Measurements from ENCODE around the gene INPP5F.
"Not testable (repeated sequence)": the region's sequence is repeated elsewhere in the genome, so short reads cannot be mapped to it uniquely, and the experiment has no call there.

Gene INPP5F

DNA sequence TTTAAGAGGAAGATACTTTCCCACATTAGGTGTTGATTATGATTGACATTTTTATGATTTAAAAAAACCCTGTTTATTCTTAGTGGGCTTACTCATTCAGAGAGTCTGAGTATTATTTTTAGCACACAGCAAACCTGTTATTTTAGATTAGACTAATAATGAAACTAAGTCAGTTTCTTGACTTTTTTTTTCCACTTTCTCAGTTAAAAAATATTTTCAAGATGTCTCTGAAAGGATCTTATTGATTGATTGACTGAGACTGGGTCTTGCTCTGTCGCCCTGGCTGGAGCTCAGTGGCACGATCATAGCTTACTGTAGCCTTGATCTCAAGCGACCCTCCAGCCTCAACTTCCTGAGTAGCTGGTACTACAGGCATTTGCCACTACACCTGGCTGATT is 20.4 kb upstream of the INPP5F start:
- no peak for DNase-seq (ENCODE audit: low spot score)

DNA sequence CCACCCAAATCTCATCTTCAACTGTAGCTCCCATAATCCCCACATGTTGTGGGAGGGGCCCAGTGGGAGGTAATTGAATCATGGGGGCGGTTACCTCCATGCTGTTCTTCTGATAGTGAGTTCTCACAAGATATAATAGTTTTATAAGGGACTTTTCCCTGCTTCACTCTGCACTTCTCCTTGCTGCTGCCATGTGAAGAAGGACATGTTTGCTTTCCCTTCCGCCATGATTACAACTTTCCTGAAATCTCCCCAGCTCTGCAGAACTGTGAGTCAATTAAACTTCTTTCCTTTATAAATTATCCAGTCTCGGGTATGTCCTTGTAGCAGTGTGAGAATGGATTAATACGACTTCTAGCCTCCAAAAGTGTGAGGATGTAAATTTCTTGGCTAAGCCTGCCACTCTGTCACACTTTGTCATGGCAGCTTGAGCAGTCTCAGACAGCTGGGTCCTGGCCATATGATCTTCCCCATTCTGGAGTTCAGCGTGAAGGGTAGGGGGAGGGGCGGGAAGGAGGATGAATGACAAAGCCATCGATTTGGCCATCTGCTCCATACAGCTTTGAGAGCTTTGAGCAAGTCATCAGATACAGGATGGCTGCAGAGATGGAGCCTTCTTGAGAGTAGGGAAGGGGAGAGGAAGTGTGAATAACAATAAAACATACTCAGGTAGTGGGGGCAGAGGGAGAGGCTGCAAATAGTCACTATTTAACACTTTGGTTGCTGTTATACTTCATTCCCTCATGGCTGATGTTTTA is 19.1 kb upstream of the INPP5F start:
- DNase-seq (ENCODE audit: low spot score): no peak

DNA sequence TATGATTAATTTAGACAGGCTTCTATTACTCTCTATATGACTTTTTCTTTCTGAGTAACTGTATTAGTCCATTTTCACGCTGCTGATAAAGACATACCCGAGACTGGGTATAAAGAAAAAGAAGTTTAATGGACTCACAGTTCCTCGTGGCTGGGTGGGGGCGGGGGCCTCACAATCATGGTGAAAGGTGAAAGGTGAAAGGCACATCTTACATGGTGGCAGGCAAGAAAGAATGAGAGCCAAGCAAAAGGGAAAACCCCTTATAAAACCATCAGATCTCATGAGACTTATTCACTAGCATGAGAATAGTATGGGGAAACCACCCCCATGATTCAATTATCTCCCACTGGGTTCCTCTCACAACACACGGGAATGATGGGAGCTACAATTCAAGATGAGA is 18.5 kb upstream of the INPP5F start:
- not testable (repeated sequence) for DNase-seq (ENCODE audit: low spot score)

DNA sequence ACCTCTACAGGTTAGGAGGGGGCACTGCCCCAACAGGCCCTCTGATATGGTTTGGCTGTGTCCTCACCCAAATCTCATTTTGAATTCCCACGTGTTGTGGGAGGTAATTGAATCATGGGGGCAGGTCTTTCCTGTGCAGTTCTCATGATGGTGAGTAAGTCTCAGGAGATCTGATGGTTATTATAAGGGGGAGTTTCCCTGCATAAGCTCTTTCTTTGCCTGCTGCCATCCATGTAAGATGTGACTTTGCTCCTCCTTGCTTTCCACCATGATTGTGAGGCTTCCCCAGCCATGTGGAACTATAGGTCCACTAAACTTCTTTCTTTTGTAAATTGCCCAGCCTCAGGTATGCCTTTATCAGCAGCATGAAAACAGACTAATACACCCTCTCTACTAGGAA is 14.9 kb upstream of the INPP5F start:
- DNase-seq (ENCODE audit: low spot score): not testable (repeated sequence)

DNA sequence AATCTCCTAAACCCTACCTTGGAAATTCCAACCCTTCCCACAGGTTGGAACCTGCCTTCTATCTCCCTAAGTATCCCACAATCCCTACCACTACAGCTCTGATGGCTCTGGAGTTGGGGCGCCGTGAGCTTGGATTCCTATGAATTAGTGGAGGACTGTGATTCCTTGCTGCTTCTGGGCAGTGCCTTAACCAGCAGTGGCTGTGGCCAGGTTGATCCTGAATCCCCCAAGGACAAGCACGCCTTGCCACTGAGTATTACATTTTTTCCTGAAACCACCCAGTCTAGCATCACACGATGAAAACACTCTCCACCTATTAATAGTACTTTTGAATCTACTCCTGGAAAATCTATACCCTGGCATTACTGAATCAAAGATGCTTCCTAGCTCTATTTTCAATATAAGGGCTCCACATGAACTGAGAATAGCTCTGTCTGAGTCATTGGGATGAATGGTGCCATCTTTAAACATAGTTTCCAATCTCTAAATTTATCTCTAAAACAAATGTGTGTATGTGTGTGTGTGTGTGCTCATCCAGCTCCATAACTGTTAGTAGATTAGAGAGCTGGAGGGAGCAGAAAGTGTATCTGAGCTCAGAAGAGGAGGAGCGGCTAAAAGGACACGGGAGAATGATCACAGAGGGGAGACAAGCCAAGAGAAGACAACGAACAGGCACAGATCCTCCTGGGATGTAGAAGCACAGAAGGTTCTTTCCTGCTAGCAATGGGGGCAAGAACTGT is 11.9 kb upstream of the INPP5F start:
- no peak for DNase-seq (ENCODE audit: low spot score)

DNA sequence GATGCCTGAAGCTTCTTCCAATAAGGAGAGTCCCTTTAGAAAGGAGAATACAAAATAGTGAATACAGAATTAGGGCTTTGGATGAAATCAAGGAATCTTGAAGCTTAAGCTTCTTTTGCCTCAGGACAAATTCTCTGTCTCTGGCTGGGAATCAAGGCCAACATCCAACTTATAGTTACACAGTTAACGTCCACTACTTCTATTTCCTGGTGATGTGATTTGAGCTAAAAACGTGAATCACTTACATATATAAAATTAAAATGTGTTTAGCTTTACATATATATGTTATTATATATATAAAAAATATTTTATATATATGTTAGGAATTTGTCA is 11.4 kb upstream of the INPP5F start:
- DNase-seq (ENCODE audit: low spot score): no peak

DNA sequence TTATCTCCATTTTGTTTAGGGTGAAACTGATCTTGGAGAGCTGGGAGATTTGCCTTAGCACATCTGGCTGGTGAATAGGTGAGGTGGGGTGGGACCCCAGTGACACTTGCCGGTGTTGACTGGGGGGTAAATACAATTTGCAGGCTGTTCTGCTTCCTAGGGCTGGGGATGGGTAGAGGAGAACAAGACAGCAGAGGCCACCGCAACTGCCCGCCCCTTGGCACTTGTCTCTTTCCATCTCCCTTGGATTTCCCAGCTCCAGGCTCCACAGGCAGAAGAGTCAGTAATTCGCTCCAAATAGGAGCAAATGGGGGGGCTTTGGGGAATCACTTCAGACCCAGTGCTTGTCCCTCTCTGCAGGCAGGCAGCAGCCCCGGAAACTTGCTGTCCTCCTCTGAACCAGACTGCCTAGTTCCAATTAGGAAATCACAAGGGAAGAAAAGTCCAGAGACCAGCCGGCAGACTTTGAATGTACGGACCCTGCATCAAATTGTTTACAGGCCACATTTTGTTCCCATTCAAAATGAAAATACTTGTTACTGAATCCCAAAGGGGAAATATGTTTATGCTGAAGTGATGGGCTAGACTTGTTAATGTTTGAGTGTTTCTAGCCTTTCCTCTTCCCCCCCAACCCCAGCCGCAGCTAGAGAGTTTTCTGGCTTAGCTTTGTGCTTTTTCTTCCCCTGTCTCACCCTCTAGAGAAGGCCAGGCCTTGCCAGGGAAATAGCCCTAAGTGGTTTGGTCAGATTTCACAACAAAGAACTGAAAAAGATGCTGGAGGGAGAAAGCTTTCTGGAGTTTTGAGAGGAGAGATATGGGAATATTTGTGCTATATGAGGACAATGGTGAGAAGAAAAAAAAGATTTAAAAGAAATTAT is 10.0 kb upstream of the INPP5F start:
- DNase-seq (ENCODE audit: low spot score): peak; percentile 20

DNA sequence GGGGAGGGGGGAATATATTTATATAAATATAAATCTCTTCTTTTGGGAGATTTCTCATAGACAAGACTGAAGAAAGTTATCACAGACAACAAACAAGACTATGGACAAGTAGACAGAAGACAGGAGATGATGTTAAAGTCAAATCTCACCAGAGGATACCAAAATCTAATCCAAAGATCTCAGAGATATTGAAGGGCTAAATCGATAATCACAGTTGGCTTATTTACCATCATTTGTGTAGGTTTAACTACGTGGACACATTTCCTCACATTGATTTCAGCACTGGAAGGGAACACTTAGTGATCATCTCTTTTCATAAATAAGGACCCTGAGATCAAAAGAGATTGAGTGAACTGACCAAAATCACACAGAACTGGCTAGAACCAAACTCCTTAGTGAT is 2.7 kb upstream of the INPP5F start:
- no peak for DNase-seq (ENCODE audit: low spot score)

DNA sequence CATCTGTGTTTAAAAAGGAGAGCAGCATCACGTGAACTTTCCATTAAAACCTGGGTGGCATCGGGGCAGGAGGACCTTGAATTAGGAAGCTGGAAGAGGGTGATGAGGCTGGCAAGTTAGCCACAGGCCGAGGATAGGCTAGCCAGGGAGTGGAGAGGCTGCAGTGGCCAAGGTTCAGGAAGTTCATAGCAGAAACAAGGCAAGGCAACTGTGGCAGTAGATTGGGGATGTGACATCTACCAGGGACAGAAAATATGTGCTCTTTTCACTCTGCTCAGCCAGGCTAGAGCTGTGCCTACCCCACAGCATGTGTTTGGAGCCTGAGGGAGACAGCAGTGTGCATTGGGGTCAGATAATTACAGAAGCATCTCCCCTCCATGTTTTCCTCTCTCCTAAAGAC is 2.2 kb upstream of the INPP5F start:
- DNase-seq (ENCODE audit: low spot score): no peak

DNA sequence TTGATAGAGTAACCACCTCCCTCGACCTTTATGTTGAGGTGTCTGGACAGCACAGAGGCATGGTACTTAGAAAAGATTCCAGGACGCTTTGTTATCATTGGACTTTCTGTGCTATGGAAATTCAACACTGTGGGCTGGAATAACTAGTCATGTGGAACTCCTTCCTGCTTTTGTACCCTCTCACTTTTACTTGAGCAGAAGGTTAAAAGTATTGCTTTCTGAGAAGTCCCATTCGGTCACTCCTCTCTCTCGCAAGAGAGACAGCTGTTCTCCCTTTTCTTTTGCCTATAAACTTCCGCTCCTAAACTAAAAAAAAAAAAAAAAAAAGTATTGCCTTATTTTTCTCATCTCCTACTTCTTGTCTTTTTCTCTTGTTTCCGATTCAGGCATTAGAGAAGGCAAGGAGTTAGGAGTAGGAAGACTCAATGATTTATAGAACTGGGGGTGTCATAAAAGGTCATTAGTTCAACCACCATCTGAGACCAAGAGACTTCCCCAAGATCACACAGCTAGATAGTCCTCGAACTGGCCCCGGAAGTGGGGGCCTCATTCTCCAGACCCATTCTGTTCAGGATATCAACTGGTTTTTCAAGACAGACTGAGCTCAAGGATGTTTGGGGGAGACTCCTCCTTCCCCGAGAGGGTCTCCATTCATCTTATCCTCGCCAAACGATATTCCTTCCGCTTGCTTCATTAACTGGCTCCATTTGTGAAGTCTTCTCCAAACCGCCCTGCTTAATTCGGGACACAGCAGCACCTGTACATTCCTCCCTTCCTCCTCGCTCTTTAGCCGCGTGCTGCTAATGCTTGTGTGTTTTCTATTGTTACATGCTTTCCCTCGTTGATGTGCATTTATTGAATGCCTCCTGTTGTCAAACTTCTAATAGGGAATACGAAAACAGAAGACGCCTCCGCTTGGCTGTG is 995 bp upstream of the INPP5F start:
- DNase-seq (ENCODE audit: low spot score): no peak

DNA sequence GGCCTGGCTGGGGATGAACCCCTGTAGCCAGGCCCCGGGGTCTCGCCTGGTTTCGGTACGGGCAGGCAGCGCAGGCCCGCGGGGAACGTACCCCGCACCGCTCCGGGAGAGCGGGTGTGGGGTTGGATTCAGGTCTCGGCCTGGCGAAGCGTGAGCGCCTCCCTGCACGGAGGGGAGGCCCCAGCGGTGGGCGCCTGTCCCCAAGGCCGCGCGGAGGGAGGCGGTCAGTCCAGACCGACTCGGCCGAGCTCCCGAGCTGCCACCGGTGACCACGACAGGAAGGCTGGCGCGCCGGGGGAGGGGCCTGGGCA is 378 bp upstream of the INPP5F start:
- no peak for DNase-seq (ENCODE audit: low spot score)

DNA sequence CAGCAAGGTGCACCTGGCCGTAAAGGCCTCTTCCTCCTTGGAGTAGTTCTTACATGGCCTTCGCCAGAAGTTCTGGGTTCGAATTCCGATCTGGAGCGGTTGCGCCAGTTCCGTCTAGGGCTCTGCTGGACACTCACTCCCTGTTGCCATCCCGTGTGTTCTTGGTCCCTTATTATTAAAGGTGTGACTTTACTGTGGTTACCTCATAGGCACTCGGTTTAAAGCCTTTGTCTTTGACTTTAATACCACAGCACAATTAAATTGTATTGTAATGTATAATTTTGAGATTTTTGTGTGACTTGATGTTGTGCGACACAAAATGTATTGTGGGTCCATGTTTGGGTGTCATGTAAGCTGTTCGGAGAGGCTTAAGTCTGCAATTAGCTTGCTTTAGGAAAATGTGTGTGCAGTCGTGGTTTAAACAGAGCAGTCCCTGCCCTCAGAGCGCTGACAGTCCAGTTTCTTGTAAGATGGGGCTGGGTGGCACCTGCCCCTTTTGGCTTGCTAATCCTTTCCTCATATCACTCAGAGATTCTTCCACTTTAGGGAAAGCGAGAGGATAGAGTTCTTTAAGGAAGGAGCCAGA is 919 bp downstream of the INPP5F start:
- no peak for DNase-seq (ENCODE audit: low spot score)

DNA sequence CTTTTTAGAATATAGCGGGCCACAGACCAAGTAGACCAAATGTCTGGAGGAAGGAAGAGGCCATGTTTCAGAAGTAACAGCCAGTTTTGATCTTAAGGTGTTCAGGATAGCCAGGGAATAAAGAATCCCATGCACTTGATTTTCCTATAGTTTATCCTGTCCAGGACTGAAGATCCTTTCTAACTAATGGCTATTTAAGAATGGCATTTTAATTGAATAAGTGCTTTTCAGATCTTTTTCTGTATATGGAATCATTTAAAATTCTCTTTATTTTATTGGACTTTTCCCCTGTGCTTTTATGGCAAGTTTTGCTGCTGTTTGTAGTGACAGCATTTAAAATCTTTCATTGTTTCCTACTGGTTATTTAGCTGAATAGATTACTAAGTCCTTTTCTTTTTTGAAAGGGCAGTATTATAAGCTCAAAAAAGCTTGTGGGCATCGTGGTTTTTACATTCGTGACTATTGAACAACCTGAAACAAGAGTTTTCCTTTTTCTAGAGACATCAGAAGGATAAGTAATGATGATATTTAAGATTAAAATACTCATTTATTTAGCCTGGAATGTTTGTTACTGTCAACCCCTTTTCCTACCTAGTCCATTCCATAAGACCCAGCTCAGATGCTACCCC is 2.4 kb downstream of the INPP5F start:
- no peak for DNase-seq (ENCODE audit: low spot score)

DNA sequence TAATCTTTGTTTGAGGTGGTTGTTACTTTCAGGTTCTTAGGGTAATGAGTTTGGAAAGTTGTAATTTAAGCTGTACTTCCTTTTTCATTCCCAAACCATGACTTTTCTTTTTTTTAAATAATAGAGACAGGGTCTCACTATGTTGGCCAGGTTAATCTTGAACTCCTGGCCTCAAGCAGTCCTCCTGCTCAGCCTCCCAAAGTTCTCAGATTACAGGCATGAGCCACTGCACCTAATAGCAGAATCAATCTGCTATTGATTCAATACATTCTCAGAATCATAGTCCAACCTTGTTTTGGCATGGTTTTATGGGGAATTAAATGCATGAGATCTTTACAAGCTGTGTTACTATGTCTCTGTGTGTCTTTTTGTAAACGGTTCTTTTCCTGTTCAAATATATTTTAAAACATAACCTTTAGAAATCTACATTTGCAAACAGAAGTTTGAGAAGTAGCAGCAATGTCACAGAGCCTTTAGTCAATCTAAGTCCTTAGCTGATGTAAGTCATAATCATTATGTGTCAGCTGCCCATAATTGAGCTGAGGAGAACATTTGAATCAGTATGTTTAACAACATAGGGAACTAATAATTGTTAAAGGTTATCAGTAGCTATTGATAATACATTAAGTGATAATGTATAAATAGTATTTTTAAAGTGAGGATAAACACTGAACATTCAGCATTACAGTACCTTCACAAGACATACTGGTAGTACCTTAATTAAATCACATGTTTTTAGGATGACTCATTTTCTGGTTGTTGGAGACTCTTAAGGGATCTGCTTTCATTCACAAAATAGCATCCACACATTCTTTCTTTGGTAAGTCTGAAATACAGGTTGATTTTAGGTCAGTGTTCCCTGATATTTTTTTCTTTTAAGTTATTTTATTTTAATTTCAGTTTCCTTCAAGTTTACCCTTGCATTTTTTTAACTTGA is 8.8 kb downstream of the INPP5F start:
- DNase-seq (ENCODE audit: low spot score): peak; percentile 50

DNA sequence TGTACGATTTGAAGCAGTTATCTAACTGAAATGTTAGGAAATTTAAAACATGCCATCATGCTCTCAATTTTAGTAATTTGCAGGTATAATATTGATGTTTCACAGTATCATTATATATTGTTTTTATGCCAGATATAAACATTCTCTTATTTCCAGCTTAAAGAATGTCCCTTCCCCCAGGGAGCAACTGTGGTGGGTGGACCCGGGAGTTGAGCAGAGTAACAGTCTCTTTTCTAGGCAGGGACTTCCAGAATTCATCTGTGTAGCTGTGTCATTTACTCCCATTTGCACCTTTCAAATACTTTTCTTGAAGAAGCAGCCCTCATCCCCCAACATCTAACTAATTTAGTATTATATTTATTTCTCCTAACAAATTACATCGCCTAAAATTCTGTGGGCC is 9.6 kb downstream of the INPP5F start:
- DNase-seq (ENCODE audit: low spot score): no peak

DNA sequence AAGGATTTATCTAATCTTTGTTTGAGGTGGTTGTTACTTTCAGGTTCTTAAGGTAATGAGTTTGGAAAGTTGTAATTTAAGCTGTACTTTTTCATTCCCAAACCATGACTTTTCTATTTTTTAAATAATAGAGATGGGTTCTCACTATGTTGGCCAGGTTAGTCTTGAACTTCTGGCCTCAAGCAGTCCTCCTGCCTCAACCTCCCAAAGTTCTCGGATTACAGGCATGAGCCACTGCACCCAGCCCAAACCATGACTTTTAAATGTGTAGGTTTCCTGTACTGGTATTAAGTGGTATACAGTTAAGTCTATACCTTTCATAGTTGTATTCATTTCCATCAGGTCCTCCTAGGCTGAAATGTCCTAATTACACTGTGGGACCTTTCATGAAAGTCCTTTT is 10.4 kb downstream of the INPP5F start:
- no peak for DNase-seq (ENCODE audit: low spot score)

DNA sequence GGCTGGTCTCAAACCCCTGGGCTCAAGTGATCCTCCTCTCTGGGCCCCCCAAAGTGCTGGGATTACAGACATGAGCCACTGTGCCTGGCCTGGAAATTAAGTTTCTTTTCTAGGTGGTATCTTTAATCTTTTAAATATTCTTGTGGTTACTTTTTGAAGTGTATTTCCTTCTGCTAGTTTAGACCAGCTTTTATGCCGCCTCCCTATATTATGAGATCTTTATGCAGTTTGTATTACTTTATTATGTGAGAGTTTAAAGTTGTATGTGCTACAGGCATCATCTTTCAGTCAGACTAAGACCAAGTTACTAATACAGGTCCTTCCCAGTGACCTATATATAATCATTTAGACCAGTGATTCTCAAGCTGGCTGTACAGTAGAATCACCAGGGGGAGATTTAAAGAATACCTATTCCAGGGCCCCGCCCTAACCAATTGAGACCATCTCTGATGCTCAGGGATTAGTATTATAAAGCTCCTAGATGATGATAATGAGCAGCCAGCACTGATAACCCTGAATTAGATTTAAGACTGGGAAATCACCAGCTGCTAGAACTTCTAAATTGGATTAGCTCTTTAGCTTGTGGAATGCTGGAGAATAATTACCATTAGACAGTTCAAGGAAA is 11.3 kb downstream of the INPP5F start:
- no peak for DNase-seq (ENCODE audit: low spot score)

DNA sequence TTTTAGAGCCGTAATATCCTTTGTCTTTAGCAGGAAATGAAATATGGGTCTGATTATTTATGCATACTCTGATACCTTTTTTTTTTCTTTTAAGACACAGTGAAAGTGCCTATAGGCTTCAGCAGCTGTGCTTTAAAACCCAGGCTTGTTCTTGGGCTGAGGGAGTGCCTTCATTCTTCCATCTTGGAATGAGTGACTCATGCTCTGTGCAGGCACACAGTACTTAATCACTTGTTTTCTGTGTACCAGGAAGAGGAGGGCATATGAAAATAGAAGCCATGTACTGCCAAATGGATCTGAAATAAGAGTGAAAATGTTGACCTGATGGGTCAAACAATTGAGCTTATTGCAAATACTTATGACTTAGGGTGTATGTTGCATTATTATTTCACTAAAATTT is 12.0 kb downstream of the INPP5F start:
- peak; percentile 91 for DNase-seq (ENCODE audit: low spot score)

DNA sequence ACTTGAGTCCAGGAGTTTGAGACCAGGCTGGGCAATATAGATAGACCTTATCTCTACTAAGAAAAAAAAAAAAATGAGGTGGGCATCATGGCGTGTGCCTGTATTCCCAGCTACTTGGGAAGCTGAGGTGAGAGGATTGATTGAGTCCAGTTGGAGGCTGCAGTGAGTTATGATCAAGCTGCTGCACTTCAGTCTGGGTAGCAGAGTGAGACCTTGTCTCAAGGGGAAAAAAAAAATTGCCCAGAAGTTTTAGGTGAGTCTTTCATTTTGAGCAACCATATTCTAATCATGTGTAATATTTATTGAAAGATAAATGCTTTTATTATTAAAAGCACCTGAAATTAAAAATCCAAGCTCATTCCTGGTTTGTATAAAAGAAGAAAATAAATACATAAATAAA is 13.1 kb downstream of the INPP5F start:
- no peak for DNase-seq (ENCODE audit: low spot score)

DNA sequence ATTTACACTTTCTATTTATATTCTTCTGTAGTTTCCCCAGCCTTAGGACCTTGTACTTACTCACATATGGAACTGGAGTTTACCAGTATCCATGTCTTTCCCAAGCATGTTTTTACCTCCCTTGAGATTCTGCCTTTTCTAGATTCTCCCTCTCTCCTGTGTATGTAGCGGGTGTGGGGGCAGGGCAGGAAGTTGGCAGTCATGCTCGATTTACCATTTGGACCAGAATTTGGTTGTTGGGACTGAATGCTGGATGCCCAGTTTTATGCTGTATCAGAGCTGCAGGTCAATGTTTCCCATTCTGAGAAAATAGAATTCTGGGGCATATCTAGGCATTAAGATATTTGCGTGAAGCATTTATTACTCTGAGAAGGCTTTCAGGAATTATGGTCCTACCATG is 14.2 kb downstream of the INPP5F start:
- DNase-seq (ENCODE audit: low spot score): no peak

All from AG08395 (cell line).